ENCODE results near the gene PPIA. TPM values are rescaled to one million over a fixed set of nuclear protein-coding genes. Genes with fewer than 3 reads are reported as not detected.
A peak's percentile ranks its signal among the peaks of the same experiment; 100 is the strongest.
"Not testable (repeated sequence)": the region's sequence is repeated elsewhere in the genome, so short reads cannot be mapped to it uniquely, and the experiment has no call there.

The PPIA gene
- total and polyA plus RNA-seq, 2 donors (not counting 1 experiment from before 2014, with no cell fraction given), result 807 to 1,498 TPM

DNA sequence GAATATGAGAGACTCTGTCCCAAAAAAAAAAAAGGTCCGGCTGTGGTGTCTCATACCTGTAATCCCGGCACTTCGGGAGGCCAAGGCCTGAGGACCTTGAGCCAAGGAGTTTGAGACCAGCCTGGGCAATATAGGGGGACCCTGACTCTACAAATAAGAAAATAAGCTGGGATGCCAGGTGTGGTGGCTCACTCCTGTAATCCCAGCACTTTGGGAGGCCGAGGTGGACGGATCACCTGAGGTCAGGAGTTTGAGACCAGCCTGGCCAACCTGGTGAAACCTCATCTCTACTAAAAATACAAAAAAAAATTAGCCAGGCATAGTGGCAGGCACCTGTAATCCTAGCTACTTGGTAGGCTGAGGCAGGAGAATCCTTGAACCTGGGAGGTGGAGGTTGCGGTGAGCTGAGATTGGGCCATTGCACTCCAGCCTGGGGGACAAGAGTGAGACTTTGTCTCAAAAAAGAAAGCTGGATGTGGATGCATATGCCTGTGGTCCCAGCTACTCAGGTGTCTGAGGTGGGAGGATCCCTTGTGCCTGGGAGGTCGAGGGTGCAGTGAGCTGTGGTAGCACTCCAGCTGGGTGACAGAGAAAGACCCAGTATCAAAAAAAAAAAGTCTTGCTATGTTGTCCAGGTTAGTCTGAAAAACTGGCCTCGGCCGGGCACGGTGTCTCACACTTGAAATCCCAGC, 7.5 kb downstream of the PPIA start:
- POLR2A ChIA-PET, result interaction anchor here (0.7 to 0.9 kb wide), 2 partner anchors 36 to 1882 kb away, joined by 3 to 4 read pairs; no protein-coding TSS in a partner anchor
- H3K79me2 ChIP-seq (ENCODE audit: control insufficient read depth, insufficient read depth, low read length), result peaks cover 11% of the 10 kb centered on the region
- H3K9me3 Mint-ChIP-seq (ENCODE audit: insufficient read depth); H3K27me3 ChIP-seq (replicated peaks in 1 of 4; ENCODE audit: control extremely low read depth in 1 of 4, control insufficient read depth in 3 of 4, insufficient read depth in 4 of 4, low read length in 3 of 4); H3K9me3 ChIP-seq (ENCODE audit: control extremely low read depth in 1 of 3, control insufficient read depth in 2 of 3, insufficient read depth in 1 of 3, low read length in 2 of 3); DNase-seq; H3K4me3 Mint-ChIP-seq; H3K27ac ChIP-seq (ENCODE audit: low read length in 2 of 2); intact Hi-C loops (cut with micrococcal nuclease); H3K4me3 ChIP-seq (ENCODE audit: control extremely low read depth in 1 of 5, extremely low read depth in 1 of 5, insufficient read depth in 1 of 5, low read depth in 2 of 5, low read length in 4 of 5); H3K27me3 Mint-ChIP-seq; H3K4me2 ChIP-seq (replicated peaks; ENCODE audit: low read depth, low read length, poor library complexity, severe bottlenecking); H3K9ac ChIP-seq (ENCODE audit: low read length); ATAC-seq (ENCODE audit: low read depth); H2AFZ ChIP-seq (ENCODE audit: insufficient read depth, low read depth, low read length, poor library complexity, severe bottlenecking); H3K27ac Mint-ChIP-seq; H3K4me1 ChIP-seq (ENCODE audit: control insufficient read depth in 2 of 2, insufficient read depth in 2 of 2, low read length in 2 of 2); CTCF ChIA-PET: not testable (repeated sequence)
- peaks cover 12% of the 10 kb centered on the region for H3K4me1 Mint-ChIP-seq
- peaks cover 35% of the 10 kb centered on the region for H4K20me1 ChIP-seq (ENCODE audit: control insufficient read depth, insufficient read depth, low read length, poor library complexity, severe bottlenecking)
- H3K36me3 ChIP-seq (replicated peaks in 1 of 2; ENCODE audit: control extremely low read depth in 1 of 2, control insufficient read depth in 1 of 2, extremely low read depth in 1 of 2, insufficient read depth in 2 of 2, low read length in 1 of 2), result peaks cover 13 to 48% of the 10 kb centered on the region in 2 experiments
- WGBS (ENCODE audit: insufficient coverage), result 95% methylated on average over 10 of the region's 10 CpGs

DNA sequence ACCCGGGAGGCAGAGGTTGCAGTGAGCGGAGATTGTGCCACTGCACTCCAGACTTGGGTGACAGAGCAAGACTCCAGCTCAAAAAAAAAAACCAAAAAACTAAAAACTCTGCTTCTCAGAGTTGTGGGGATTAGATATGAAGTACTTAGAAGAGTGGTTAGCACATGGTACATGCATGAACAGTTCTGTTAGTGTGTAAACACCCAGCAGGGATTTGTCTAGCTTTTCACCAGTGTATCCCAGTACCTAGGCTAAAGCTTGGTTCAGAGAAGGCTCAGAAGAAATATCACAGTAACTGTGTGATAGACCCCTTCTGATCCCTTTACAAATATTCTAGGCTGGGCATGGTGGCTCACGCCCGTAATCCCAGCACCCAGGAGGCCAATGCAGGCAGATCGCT, 9.5 kb downstream of the PPIA start:
- Histone ChIP-seq H3K27ac (ENCODE audit: low read length in 2 of 2) (no peak overlapping the region), H3K9ac (ENCODE audit: low read length) (no peak overlapping the region), H3K9me3 (ENCODE audit: control extremely low read depth in 1 of 3, control insufficient read depth in 2 of 3, insufficient read depth in 1 of 3, low read length in 2 of 3) (no peaks in the 10 kb centered on the region), H3K36me3 (replicated peaks in 1 of 2; ENCODE audit: control extremely low read depth in 1 of 2, control insufficient read depth in 1 of 2, extremely low read depth in 1 of 2, insufficient read depth in 2 of 2, low read length in 1 of 2) (peaks cover 6 to 29% of the 10 kb centered on the region in 2 experiments), H3K4me3 (ENCODE audit: control extremely low read depth in 1 of 5, extremely low read depth in 1 of 5, insufficient read depth in 1 of 5, low read depth in 2 of 5, low read length in 4 of 5) (no peak overlapping the region), H3K27me3 (replicated peaks in 1 of 4; ENCODE audit: control extremely low read depth in 1 of 4, control insufficient read depth in 3 of 4, insufficient read depth in 4 of 4, low read length in 3 of 4) (no peaks in the 10 kb centered on the region), H3K4me2 (replicated peaks; ENCODE audit: low read depth, low read length, poor library complexity, severe bottlenecking) (no peak overlapping the region), H3K4me1 (ENCODE audit: control insufficient read depth in 2 of 2, insufficient read depth in 2 of 2, low read length in 2 of 2) (no peaks in the 10 kb centered on the region), H2AFZ (ENCODE audit: insufficient read depth, low read depth, low read length, poor library complexity, severe bottlenecking) (no peak overlapping the region), H3K79me2 (ENCODE audit: control insufficient read depth, insufficient read depth, low read length) (no peaks in the 10 kb centered on the region), H4K20me1 (ENCODE audit: control insufficient read depth, insufficient read depth, low read length, poor library complexity, severe bottlenecking) (peaks cover 20% of the 10 kb centered on the region)
- ChIA-PET POLR2A (interaction anchor here (0.6 kb wide), 1 partner anchor 107 kb away, joined by 6 read pairs; no protein-coding TSS in a partner anchor), CTCF (interaction anchor here (0.8 to 0.9 kb wide), 2 partner anchors 9 to 115 kb away, joined by 3 to 4 read pairs; no protein-coding TSS in a partner anchor)
- Mint-ChIP-seq H3K4me1 (peaks cover 2% of the 10 kb centered on the region), H3K9me3 (ENCODE audit: insufficient read depth) (no peaks in the 10 kb centered on the region), H3K4me3 (no peak overlapping the region), H3K27ac (peak overlapping the region; percentile 20), H3K27me3 (no peaks in the 10 kb centered on the region)
- intact Hi-C loops (cut with micrococcal nuclease), result no loop called here
- TF ChIP-seq EZH2 (IDR thresholded peaks at IDR 0.05; ENCODE audit: borderline replicate concordance, insufficient read depth, low read depth, low read length, poor library complexity, severe bottlenecking), result no peak
- 97% methylated on average over 5 of the region's 5 CpGs for WGBS (ENCODE audit: insufficient coverage)
- ATAC-seq (ENCODE audit: low read depth) (no peak), DNase-seq (no peak)

Data from B cell (primary cell).